WTC11 (cell line): Measurements from ENCODE around the gene FYN. TPM values are rescaled to one million over a fixed set of nuclear protein-coding genes. Genes with fewer than 3 reads are reported as not detected.

Experiments used
- ATAC-seq: fragments of 200-7000 bp; cut with Tn5 transposase; 2 replicates; pipeline ENCODE4 v1.10.0; 2021; ENCODE audit warnings: mild to moderate bottlenecking, moderate library complexity
- CTCF ChIA-PET: fragments of 300-600 bp; sonication (Branson Sonifier 250); formaldehyde crosslinking; loops from one replicate; lab custom pipeline; 2021; ENCODE audit warnings: antibody characterized with exemption; lab: Charles Lee
- POLR2A ChIA-PET: fragments of 350-600 bp; sonication (Branson Sonifier 250); formaldehyde crosslinking; loops from one replicate; lab custom pipeline; 2021; ENCODE audit warnings: antibody characterized with exemption; lab: Charles Lee
- DNase-seq: peaks from one replicate; pipeline ENCODE4 v3.0.0; 2021; ENCODE audit warnings: low spot score
- H3K27ac Mint-ChIP-seq: 2 replicates; pipeline ENCODE4 v1.8.0; 2021; ENCODE audit warnings: mixed read lengths
- H3K27me3 Mint-ChIP-seq: 2 replicates; pipeline ENCODE4 v1.8.0; 2021; ENCODE audit warnings: low read depth, mild to moderate bottlenecking, moderate library complexity, mixed read lengths
- H3K36me3 Mint-ChIP-seq: 2 replicates; pipeline ENCODE4 v1.8.0; 2021; ENCODE audit warnings: mixed read lengths
- H3K4me1 Mint-ChIP-seq: 2 replicates; pipeline ENCODE4 v1.8.0; 2022; ENCODE audit warnings: mixed read lengths
- H3K4me3 Mint-ChIP-seq: 2 replicates; pipeline ENCODE4 v1.8.0; 2021; ENCODE audit warnings: mild to moderate bottlenecking, moderate library complexity, mixed read lengths
- H3K9me3 Mint-ChIP-seq: 2 replicates; pipeline ENCODE4 v1.8.0; 2021; ENCODE audit warnings: mixed read lengths
- ATF2 ChIP-seq: sonication (generic); formaldehyde crosslinking; IDR thresholded peaks from 2 replicates; pipeline ENCODE4 v1.8.1; 2022; ENCODE audit warnings: low read depth, missing genetic modification reagents, borderline replicate concordance
- CTCF ChIP-seq: fragments of 200-600 bp; IDR thresholded peaks from 2 replicates; pipeline ENCODE4 v1.8.0; 2022; ENCODE audit warnings: antibody characterized with exemption
- E2F1 ChIP-seq: sonication (generic); formaldehyde crosslinking; IDR thresholded peaks from 2 replicates; pipeline ENCODE4 v1.8.0; 2022; ENCODE audit warnings: mild to moderate bottlenecking, missing genetic modification reagents
- E2F5 ChIP-seq: sonication (generic); formaldehyde crosslinking; IDR thresholded peaks from 2 replicates; pipeline ENCODE4 v1.8.1; 2022; ENCODE audit warnings: mild to moderate bottlenecking, moderate library complexity, missing genetic modification reagents
- ELF4 ChIP-seq: sonication (generic); formaldehyde crosslinking; IDR thresholded peaks from 2 replicates; pipeline ENCODE4 v1.8.1; 2022; ENCODE audit warnings: low read depth, mild to moderate bottlenecking, moderate library complexity, missing genetic modification reagents
- FOXJ3 ChIP-seq: sonication (generic); formaldehyde crosslinking; IDR thresholded peaks from 2 replicates; pipeline ENCODE4 v1.9.0; 2021; ENCODE audit warnings: missing genetic modification reagents, mild to moderate bottlenecking, borderline replicate concordance
- FOXP1 ChIP-seq: sonication (generic); formaldehyde crosslinking; IDR thresholded peaks from 2 replicates; pipeline ENCODE4 v1.8.0; 2022; ENCODE audit warnings: missing genetic modification reagents, mild to moderate bottlenecking, moderate library complexity, borderline replicate concordance
- FOXP4 ChIP-seq: sonication (generic); formaldehyde crosslinking; IDR thresholded peaks from 2 replicates; pipeline ENCODE4 v1.8.0; 2022; ENCODE audit warnings: mild to moderate bottlenecking, missing genetic modification reagents
- GABPB1 ChIP-seq: sonication (generic); formaldehyde crosslinking; IDR thresholded peaks from 2 replicates; pipeline ENCODE4 v1.8.1; 2023; ENCODE audit warnings: mild to moderate bottlenecking, missing genetic modification reagents
- IRF2 ChIP-seq: sonication (generic); formaldehyde crosslinking; IDR thresholded peaks from 2 replicates; pipeline ENCODE4 v1.8.0; 2022; ENCODE audit warnings: low read depth, missing genetic modification reagents, borderline replicate concordance
- KAT7 ChIP-seq: sonication (generic); formaldehyde crosslinking; IDR thresholded peaks from 2 replicates; pipeline ENCODE4 v1.8.1; 2023; ENCODE audit warnings: missing genetic modification reagents, mild to moderate bottlenecking, borderline replicate concordance
- MYBL2 ChIP-seq: sonication (generic); formaldehyde crosslinking; IDR thresholded peaks from 2 replicates; pipeline ENCODE4 v1.8.1; 2023; ENCODE audit warnings: mild to moderate bottlenecking, moderate library complexity, missing genetic modification reagents
- NFYB ChIP-seq: sonication (generic); formaldehyde crosslinking; conservative IDR thresholded peaks from 2 replicates; pipeline ENCODE4 v1.8.0; 2022; ENCODE audit warnings: low read depth, missing genetic modification reagents
- OVOL2 ChIP-seq: fragments of 250-450 bp; sonication (Bioruptor Pico); IDR thresholded peaks from 2 replicates; pipeline ENCODE4 v1.9.0; 2021; ENCODE audit warnings: mild to moderate bottlenecking, borderline replicate concordance
- PRDM15 ChIP-seq: sonication (generic); formaldehyde crosslinking; IDR thresholded peaks from 2 replicates; pipeline ENCODE4 v1.8.0; 2022; ENCODE audit warnings: missing genetic modification reagents
- SMAD4 ChIP-seq: sonication (generic); formaldehyde crosslinking; IDR thresholded peaks from 2 replicates; pipeline ENCODE4 v1.8.0; 2022; ENCODE audit warnings: mild to moderate bottlenecking, missing genetic modification reagents
- TEAD1 ChIP-seq: sonication (generic); formaldehyde crosslinking; IDR thresholded peaks from 2 replicates; pipeline ENCODE4 v1.8.0; 2022; ENCODE audit warnings: mild to moderate bottlenecking, missing genetic modification reagents
- ZBTB21 ChIP-seq: sonication (generic); formaldehyde crosslinking; IDR thresholded peaks from 2 replicates; pipeline ENCODE4 v1.8.1; 2023; ENCODE audit warnings: mild to moderate bottlenecking, missing genetic modification reagents, borderline replicate concordance
- ZMAT4 ChIP-seq: fragments of 250-450 bp; sonication (Bioruptor Pico); IDR thresholded peaks from 2 replicates; pipeline ENCODE4 v1.9.0; 2021; ENCODE audit warnings: mild to moderate bottlenecking
- ZNF121 ChIP-seq: sonication (generic); formaldehyde crosslinking; IDR thresholded peaks from 2 replicates; pipeline ENCODE4 v1.8.0; 2023; ENCODE audit warnings: missing genetic modification reagents
- ZNF671 ChIP-seq: fragments of 250-450 bp; sonication (Bioruptor Pico); IDR thresholded peaks from 2 replicates; pipeline ENCODE4 v1.8.0; 2021; ENCODE audit warnings: mild to moderate bottlenecking
- ZSCAN18 ChIP-seq: fragments of 250-450 bp; sonication (Bioruptor Pico); IDR thresholded peaks from 2 replicates; pipeline ENCODE4 v2.1.2; 2022; ENCODE audit warnings: mild to moderate bottlenecking, moderate library complexity
- total RNA-seq: library from RNA; stranded (reverse); gene quantifications from 3 replicates; pipeline ENCODE4 v1.2.3, GENCODE V29; 2021

FYN gene
- total RNA-seq, 1 experiment from 2014 or later: 63.9 TPM

GRCh38 chr6:111724039-111724438, 149.2 kb downstream of the FYN start:
- POLR2A ChIA-PET: no interaction called here
- no peak for TF ChIP-seq ZBTB21 (CRISPR knock-in tag)
- TF ChIP-seq E2F1 (CRISPR knock-in tag): no peak
- TF ChIP-seq KAT7 (CRISPR knock-in tag): no peak
- no peak for TF ChIP-seq TEAD1 (CRISPR knock-in tag)
- TF ChIP-seq GABPB1 (CRISPR knock-in tag): no peak
- no peak for TF ChIP-seq ZMAT4
- TF ChIP-seq SMAD4 (CRISPR knock-in tag): no peak
- no peak for TF ChIP-seq FOXP1 (CRISPR knock-in tag)
- no peak for TF ChIP-seq ZSCAN18 (CRISPR knock-in tag)
- TF ChIP-seq ELF4 (CRISPR knock-in tag): no peak
- TF ChIP-seq ATF2: no peak
- no peak for TF ChIP-seq MYBL2 (CRISPR knock-in tag)
- ATAC-seq (no peak), DNase-seq (no peak)
- Mint-ChIP-seq H3K27me3 (no peaks in the 10 kb centered on the region), H3K4me3 (no peak overlapping the region), H3K27ac (no peak overlapping the region), H3K4me1 (peaks cover 9% of the 10 kb centered on the region), H3K36me3 (no peaks in the 10 kb centered on the region), H3K9me3 (no peaks in the 10 kb centered on the region)
- CTCF ChIA-PET: no interaction called here

GRCh38 chr6:111723412-111723970, 149.8 kb downstream of the FYN start:
- DNase-seq: no peak
- no peak for ATAC-seq
- ChIA-PET CTCF (interaction anchor here (0.8 kb wide), 1 partner anchor 166 kb away, joined by 3 read pairs; no protein-coding TSS in a partner anchor), POLR2A (no interaction called here)
- Mint-ChIP-seq H3K4me3 (no peak overlapping the region), H3K9me3 (no peaks in the 10 kb centered on the region), H3K4me1 (peaks cover 9% of the 10 kb centered on the region), H3K27me3 (no peaks in the 10 kb centered on the region), H3K27ac (no peak overlapping the region), H3K36me3 (no peaks in the 10 kb centered on the region)
- no peak for TF ChIP-seq ZNF671 (CRISPR knock-in tag)
- no peak for TF ChIP-seq FOXJ3 (CRISPR knock-in tag)
- no peak for TF ChIP-seq IRF2 (CRISPR knock-in tag)
- no peak for TF ChIP-seq CTCF
- TF ChIP-seq ZNF121 (CRISPR knock-in tag): no peak
- no peak for TF ChIP-seq FOXP4
- TF ChIP-seq E2F5 (CRISPR knock-in tag): no peak
- TF ChIP-seq PRDM15 (CRISPR knock-in tag): no peak
- no peak for TF ChIP-seq OVOL2 (CRISPR knock-in tag)
- no peak for TF ChIP-seq GABPB1 (CRISPR knock-in tag)
- no peak for TF ChIP-seq NFYB (CRISPR knock-in tag)
